HG02623 (cell line): ENCODE data around the gene AVPI1.

Experiments used
- ATAC-seq: cut with Tn5 transposase; IDR thresholded peaks from one replicate; pipeline ENCODE4 v1.9.1; 2021; ENCODE audit warnings: moderate library complexity; ENCODE audit not compliant: unreplicated experiment

The AVPI1 gene

GRCh38 chr10:97686962-97687784 lies at the start of gene AVPI1:
TSS of gene AVPI1 (minus strand) at chr10:97687241. CDS start at chr10:97679905, 7,336 bp downstream.
- ATAC-seq, result peak; percentile 93

GRCh38 chr10:97736403-97736901 lies 49.4 kb upstream of the AVPI1 start:
- peak; percentile 9 for ATAC-seq

- no peak for ATAC-seq
Measured at GRCh38 chr10:97734021-97734420, 47.0 kb upstream of the AVPI1 start.

- no peak for ATAC-seq
Measured at GRCh38 chr10:97733256-97733655, 46.2 kb upstream of the AVPI1 start.

- no peak for ATAC-seq
Measured at GRCh38 chr10:97732052-97732359, 45.0 kb upstream of the AVPI1 start.

GRCh38 chr10:97731346-97732051 lies 44.5 kb upstream of the AVPI1 start:
- no peak for ATAC-seq

- no peak for ATAC-seq
Measured at GRCh38 chr10:97729014-97729413, 42.0 kb upstream of the AVPI1 start.

- ATAC-seq, result no peak
Measured at GRCh38 chr10:97726636-97727178, 39.7 kb upstream of the AVPI1 start.

- no peak for ATAC-seq
Measured at GRCh38 chr10:97724341-97724941, 37.4 kb upstream of the AVPI1 start.

GRCh38 chr10:97723001-97723400 lies 36.0 kb upstream of the AVPI1 start:
- ATAC-seq, result no peak

- no peak for ATAC-seq
Measured at GRCh38 chr10:97721871-97722780, 35.1 kb upstream of the AVPI1 start.

- ATAC-seq, result no peak
Measured at GRCh38 chr10:97719602-97720001, 32.6 kb upstream of the AVPI1 start.

GRCh38 chr10:97718659-97719142 lies 31.7 kb upstream of the AVPI1 start:
- ATAC-seq, result no peak

GRCh38 chr10:97718178-97718577 lies 31.1 kb upstream of the AVPI1 start:
- ATAC-seq, result no peak

- no peak for ATAC-seq
Measured at GRCh38 chr10:97717627-97718026, 30.6 kb upstream of the AVPI1 start.

- ATAC-seq, result no peak
Measured at GRCh38 chr10:97715259-97715874, 28.3 kb upstream of the AVPI1 start.

GRCh38 chr10:97714401-97715258 lies 27.6 kb upstream of the AVPI1 start:
- ATAC-seq, result peak; percentile 29

- peak; percentile 68 for ATAC-seq
Measured at GRCh38 chr10:97713826-97714400, 26.9 kb upstream of the AVPI1 start.
